GOT3 (cell line): Measurements from ENCODE around the gene GPR68.
"Not testable (repeated sequence)": the region's sequence is repeated elsewhere in the genome, so short reads cannot be mapped to it uniquely, and the experiment has no call there.

Source experiments
- DNase-seq: peaks from one replicate; lab custom pipeline; 2025; ENCODE audit warnings: mixed read lengths; lab: John Stamatoyannopoulos, UW

Gene GPR68

GRCh38 chr14:91252871-91253794 lies 8.6 kb upstream of the GPR68 start:
- peak; percentile 2 for DNase-seq

GRCh38 chr14:91250912-91251311 lies 6.4 kb upstream of the GPR68 start:
- no peak for DNase-seq

GRCh38 chr14:91249841-91250616 lies 5.5 kb upstream of the GPR68 start:
- DNase-seq, result no peak

- DNase-seq, result no peak
Observed at GRCh38 chr14:91246051-91246852, 1.7 kb upstream of the GPR68 start.

GRCh38 chr14:91245616-91246015 lies 1.1 kb upstream of the GPR68 start:
- DNase-seq, result not testable (repeated sequence)

- DNase-seq, result no peak
Observed at GRCh38 chr14:91245029-91245428, 525 bp upstream of the GPR68 start.

- DNase-seq, result no peak
Observed at GRCh38 chr14:91243074-91243471, 1.4 kb downstream of the GPR68 start.

- DNase-seq, result no peak
Observed at GRCh38 chr14:91242635-91243034, 1.9 kb downstream of the GPR68 start.

GRCh38 chr14:91241863-91242262 lies 2.6 kb downstream of the GPR68 start:
- no peak for DNase-seq

- no peak for DNase-seq
Observed at GRCh38 chr14:91238661-91239060, 5.8 kb downstream of the GPR68 start.

GRCh38 chr14:91238085-91238484 lies 6.4 kb downstream of the GPR68 start:
- no peak for DNase-seq

- no peak for DNase-seq
Observed at GRCh38 chr14:91237219-91237618, 7.3 kb downstream of the GPR68 start.

GRCh38 chr14:91235841-91236240 lies 8.7 kb downstream of the GPR68 start:
- DNase-seq, result no peak

GRCh38 chr14:91234791-91235114 lies 9.8 kb downstream of the GPR68 start:
- no peak for DNase-seq

GRCh38 chr14:91233936-91234790 lies 10.3 kb downstream of the GPR68 start:
- no peak for DNase-seq

GRCh38 chr14:91232603-91233002 lies 11.9 kb downstream of the GPR68 start:
- no peak for DNase-seq

GRCh38 chr14:91232052-91232451 lies 12.5 kb downstream of the GPR68 start:
- DNase-seq, result no peak

GRCh38 chr14:91231446-91231845 lies 13.1 kb downstream of the GPR68 start:
- DNase-seq, result no peak

- DNase-seq, result no peak
Observed at GRCh38 chr14:91230397-91231035, 14.0 kb downstream of the GPR68 start.

GRCh38 chr14:91229743-91230200 lies 14.7 kb downstream of the GPR68 start:
- DNase-seq, result no peak

GRCh38 chr14:91229005-91229382 lies 15.5 kb downstream of the GPR68 start:
- no peak for DNase-seq
